Middle frontal gyrus (tissue), 1 donor: ENCODE data around the gene SYCE3.
A peak's percentile ranks its signal among the peaks of the same experiment; 100 is the strongest.

Experiments
- DNase-seq: peaks from one replicate; pipeline ENCODE4 v3.0.0-alpha.2; 2015; ENCODE audit warnings: low spot score; ENCODE audit errors: extremely low spot score

SYCE3 gene

DNA sequence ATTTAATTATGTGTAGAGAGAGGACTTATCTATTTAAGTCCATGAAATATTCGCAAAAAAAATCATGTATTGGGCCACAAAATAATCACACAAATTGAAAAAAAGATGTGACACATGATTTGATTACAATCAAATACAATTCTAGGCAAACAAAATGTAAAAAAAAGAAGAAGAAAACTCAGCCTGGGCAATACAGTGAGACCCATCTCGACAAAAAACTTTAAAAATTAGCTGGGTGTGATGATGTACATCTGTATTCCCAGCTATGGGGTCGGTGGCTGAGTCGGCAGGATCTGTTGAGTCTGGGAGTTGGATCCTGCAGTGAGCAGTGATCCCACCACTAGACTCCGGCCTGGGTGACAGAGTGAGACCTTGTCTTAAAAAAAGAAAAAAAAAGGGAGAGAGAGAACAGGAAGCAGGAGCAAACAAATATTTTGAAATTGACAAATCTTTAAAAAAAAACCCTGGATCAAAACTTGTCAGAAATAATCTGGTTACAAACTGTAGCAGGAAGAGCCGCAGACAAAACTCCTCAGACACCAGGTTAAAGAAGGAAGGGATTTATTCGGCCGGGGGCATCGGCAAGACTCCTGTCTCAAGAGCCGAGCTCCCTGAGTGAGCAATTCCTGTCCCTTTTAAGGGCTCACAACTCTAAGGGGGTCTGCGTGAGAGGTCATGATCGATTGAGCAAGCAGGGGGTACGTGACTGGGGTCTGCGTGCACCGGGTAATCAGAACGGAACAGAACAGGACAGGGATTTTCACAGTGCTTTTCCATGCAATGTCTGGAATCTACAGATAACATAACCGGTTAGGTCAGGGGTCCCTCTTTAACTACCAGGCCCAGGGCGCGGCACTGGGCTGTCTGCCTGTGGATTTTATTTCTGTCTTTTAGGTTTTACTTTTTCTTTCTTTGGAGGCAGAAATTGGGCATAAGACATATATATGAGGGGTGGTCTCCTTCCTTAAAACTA, 29.6 kb downstream of the SYCE3 start:
- DNase-seq = no peak

DNA sequence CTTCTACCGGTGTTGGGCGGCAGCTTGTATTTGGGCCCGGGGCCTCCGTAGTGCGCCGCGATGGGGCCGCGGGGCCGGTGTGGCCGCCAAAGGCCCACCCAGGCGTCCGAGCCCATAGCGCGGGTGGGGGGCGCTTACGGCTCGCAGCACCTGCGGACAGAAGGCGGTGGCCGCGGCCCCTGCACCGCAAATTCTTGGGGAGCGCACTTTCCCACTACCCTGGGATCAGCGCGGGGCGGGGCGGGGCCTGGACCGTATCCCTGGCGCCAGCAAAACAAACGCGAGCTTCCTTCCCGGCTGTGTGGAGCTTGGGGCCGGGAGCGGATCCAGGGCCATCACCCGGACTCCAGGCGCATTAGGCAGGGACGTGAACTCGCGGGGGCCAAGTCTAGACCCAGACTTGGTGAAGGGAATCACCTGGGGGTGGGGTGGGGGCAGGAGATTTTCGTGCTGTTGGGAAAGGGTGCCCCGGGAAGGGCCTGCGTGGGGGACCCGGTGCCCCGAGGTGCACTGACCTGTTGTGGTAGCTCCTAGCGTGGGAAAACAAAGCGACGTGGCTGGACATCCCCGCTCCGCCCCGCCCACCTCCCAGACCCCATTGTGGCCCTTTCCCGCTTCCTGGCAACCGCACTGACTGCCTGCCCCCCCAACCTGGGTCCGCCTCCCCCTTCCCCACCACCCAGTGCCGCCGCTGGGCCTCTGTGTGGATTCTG, 30.6 kb downstream of the SYCE3 start:
- DNase-seq = no peak

DNA sequence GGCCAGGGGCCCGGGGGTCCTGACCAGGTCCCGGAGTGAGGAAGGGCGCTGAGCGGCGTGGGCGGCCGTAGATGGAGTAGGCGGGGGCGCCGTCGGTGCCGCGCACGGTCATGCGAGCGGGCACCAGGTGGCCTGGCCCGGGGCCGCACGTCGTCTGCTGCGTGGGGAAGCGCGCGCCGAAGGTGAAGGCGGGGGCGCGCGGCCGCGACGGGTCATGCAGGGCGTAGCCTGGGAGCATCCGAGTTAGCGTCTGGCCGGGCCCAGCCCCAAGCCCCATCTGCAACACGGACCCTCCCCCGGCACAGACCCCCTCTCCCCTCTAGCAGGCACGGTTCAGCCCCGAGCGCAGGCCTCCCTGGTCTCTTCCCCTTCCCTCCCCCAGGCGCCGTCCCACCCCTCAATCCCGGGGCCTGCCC, 31.2 kb downstream of the SYCE3 start:
- no peak for DNase-seq

DNA sequence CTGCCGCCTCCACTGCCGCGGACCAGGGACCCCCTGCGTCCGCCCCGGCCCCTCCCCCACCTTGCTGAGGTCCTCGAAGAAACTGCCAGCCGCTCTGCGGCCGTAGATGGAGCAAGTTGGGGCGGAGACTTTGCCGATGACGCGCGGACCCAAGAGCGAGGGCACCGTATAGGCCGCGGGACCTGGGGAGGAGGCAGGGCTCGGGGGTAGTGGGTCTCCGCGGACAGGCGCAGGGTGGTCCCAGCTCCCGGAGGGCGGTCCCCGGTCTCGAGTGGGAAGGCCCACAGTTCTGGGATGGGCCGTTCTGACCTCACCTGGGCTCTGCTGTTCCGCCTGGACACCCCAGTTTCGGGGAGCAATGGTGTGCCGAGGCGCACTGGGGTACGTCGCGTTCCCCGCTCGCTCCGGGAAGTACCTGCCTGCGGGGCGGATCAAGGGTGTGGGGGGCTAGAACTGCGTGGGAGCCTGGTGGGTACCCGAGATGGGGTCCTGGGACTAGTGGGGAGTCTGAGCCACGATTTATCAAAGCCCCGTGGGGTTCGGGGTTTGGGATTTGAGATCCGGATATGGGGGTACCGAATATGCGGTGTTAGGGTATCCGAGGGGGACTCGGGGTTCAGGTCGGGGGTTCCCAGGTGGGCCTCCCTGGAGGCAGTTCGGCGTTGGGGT, 31.7 kb downstream of the SYCE3 start:
- no peak for DNase-seq

DNA sequence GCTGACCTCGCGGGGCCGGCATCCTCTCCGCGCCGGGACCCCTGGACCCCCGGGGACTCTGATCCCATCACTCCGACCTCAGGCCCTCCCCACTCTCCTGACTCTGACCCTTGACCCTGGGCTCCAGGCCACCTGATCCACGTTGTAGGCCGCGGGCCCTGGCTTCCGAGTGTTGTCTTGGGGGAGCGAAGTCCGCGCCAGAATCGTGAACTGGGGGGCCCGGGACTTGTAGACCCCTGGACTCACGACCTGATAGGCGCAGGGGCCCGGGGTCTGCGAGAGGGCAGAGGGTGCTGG, 32.2 kb downstream of the SYCE3 start:
- DNase-seq = no peak

DNA sequence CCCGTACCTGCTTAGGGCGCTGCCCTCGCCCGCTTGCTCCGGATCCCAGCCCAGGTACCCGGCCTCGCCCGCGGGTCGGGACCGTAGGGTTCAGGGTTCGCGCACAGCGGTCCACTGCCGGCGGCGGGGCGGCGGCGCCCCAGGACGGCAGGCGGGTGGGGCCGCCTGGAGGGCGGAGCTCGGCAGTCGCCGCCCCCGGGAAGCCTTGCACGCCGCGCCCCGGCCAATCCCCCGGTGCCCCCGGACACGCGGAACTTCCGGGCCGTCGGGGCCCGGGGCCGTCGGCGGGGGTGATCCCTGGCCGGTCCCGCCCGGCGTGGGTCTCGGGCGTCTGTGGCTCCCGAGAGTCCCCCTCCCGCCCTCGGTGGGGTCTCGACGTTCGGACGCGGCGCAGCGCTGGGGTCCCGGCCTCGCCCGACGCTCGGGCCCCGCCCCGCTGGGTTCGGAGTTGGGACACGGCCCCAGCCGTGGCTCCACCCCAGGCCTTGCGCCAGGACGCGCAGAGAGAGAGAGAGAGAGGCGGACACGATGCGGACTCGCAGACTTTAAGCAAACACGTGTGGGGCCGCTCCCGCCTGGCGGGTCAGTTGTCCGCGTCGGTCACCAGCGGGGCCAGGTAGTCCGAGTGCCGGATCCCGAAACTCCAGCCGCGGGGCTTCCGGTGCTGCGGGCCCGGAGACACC, 32.7 kb downstream of the SYCE3 start, which contains the start of gene TYMP:
TYMP (minus strand) TSS at position 116 of the 683 bp plus-strand sequence. CDS start 303 bp downstream, outside the sequence.
- no peak for DNase-seq

DNA sequence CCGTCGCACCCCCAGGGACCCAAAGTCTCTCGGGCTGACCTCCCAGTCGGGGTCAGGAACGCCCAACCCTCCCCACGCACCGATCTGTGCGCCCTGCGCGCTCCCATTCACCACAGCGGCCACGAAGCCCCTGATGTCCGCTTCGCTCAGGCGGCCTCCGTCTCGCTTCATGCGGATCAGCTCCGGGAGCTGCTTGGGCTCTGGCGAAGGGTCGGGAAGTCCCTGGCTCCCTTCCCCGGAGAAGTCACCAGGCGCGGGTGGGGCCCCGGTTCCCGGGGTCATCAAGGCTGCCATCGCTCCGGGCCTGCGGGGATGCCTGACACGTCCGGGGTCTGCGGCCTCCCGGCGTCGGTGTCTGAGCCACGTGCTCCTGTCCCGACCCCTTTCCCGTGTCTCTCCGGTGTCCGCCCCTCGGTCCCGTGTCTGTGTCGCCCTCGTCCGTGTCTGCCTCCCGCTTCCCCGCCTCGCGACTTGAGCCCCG, 33.3 kb downstream of the SYCE3 start:
- DNase-seq = no peak

DNA sequence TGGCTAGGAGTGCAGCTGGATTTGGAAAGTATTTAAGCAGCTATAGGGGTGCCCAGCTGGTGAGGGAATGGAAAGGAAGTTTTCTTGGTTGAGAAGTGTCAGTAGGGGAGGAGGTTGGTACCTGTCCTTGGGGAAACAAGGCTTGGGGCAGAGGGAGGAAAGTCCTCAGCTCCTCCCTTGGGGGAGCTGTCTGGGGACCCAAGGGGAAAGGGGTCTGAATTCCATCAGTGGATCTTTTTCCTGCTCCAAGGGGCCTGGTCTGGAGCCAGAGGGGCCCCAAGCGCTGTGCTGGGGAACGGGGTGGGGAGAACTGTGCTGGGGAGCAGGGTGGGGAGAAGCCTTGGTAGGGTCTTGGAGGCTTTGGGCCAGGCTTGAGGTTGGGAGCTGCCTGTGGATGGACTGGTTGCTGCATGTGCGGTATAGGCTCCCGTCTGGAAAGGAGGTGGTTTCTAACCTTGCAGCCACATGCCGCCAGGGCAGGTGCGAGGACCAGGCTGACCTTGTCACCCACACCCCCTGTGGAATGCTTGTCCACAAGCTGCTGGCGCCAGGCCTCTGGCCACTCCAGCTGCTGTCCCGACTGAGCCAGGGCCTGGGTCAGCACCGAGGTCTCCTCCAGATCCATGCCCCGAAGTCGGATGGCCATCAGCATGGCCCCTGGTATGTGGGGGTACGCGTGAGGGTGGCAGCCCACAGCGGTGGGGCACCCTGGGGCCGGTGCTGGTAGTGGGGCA, 33.9 kb downstream of the SYCE3 start:
- DNase-seq = no peak

DNA sequence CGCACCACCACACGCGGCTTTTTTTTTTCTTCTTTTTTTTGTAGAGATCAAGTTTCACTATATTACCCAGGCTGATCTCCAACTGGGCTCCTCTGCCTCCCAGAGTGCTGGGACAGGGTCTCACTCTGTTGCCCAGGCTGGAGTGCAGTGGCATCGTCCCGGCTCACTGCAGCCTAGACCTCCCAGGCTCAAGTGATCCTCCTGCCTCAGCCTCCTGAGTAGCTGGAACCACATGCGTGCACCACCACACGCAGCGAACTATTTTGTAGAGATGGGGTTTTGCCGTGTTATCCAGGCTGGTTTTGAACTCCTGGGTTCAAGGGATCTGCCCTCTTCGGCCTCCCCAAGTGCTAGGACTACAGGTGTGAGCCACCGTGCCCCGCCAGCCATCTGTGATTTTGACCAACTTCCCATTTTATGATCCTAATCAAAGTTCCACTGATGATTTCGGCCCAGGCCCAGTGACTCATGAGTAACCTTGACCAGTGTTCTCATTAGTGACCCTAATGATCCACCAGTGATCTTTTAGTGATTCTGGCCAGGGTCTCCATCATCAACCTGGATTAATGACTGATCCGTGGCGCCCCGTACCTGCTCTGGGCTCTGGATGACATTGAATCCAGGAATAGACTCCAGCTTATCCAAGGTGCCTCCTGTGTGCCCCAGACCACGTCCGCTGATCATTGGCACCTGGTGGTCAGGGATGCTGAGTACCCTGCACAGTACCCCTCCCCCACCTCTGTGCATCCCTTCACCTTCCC, 34.6 kb downstream of the SYCE3 start:
- DNase-seq = no peak

DNA sequence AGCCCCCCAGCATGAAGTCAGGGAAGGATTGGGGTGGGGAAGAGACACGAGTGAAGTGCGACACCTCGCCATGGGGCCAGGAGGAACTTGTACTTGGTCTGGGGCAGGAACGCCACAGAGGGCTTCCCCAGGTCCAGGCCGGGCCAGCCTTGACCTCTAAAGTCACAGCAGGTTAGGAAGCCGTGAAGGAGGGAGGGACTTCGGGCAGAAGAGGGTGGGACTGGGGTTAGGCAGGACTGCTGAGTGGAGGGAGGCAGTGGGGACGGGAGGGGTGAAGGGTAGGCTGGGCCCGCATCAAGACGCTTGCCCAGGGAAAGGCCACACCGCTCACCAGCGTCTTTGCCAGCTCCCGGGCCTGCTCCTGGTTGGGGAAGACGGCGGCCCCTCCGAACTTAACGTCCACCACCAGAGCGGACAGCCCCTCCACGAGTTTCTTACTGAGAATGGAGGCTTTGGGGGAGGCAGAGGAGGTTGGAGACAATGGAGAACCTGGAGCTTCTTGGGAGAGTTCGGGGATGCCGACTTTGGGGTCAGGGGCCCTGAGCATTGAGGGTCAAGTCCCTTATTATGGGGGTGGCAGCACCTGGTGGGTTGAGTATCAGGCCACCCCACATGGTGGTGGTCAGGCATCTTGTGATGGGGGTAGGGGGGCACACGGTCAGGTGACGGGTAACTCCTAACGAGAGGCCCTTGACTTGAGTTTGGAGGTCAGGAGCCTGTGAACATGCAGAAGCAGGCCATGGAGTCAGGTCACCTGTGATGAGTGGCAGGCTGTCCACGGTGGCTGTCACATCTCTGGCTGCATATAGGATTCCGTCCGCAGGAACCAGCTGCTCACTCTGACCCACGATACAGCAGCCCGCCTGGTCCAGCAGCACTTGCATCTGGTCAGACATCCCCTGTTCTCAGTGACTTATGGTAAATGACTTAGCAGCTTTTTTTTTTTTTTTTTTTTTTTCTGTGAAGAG, 35.6 kb downstream of the SYCE3 start:
- DNase-seq = no peak

DNA sequence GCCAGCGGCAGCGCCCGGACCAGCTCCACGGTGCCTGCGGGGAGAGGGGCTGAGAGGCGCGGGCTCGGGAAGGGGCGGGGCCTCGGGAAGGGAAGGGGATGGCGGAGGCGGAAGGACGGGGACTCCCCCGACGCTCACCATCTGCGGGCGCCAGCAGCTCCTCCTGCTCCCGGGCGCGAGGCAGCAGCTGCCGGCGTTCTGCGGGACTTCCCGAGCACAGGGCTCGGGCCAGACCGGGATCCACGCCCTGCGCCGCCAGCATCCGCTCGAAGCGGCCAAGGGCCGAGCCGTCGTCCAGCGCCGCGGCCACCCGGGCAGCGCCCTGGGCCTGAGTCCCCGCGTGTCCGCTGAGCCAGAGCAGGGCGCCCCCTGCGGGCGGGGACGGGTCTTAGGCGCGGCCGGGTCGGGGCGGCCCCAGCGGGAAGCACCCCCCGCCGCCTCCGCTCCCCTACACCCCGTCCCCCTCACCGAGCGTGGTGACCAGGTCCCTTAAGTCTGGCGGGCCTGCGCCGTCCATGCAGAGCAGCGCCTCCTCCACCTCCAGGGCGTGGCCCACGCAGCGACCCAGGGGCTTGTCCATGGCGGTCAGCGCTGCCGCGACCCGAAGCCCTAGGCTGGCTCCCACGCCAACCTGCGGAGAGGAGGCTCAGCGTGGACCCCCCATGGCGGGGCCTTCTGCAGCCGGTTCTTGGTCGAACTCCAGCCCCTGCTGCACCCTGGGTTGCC, 36.4 kb downstream of the SYCE3 start:
- no peak for DNase-seq

DNA sequence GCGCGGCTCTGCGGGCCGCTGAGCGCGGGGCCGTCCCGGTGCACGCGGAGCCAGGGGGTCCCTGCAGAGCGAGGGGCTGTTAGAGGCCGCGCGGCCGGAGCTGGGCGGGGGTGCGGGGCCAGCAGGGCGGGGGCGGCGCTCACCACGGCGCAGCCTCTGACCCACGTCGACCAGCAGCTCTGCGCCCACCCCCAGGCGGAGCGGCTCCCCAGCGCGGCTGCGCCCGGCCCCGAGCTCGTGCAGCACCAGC, 36.9 kb downstream of the SYCE3 start:
- DNase-seq = no peak

DNA sequence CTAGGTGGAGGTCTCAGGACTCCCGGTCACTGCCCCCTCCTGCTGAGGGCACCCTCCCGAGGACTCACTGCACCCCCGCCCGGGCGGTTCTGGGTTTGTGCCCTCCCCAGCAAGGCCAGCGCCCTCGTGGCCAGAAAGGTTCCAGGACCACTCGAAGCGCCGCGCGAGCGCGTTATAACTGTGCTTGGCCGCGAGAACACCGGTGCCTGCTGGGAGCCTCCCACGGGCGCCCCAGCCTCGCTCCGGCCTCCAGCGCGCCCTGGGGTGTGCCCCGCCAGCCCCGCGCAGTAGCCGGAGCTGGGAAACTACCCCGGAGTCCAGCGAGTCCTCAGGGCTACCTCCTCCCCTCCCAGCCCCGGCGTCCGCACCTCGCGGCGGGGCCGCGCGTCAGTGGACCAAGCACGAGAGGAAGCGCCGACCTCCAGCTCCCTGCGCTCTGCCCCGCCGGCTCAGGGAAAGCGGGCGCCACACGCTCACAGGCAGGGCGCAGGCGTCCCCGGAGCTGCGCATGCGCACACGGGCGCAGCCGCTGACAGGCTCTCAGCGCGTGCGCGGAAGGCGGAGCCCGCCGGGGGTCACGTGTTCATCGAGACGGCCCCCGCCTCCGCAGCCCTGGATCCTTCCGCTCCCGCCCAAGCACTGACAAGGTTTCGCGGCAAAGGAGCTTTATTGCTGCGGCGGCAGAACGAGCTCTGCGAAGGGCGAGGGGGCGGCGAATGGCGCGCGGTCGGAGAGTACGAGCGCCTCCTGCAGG, 37.4 kb downstream of the SYCE3 start, which contains the start of gene SCO2:
SCO2 (minus strand) TSS at position 495 of the 754 bp plus-strand sequence. CDS start 1,187 bp downstream, outside the sequence.
- DNase-seq = peak; percentile 96

DNA sequence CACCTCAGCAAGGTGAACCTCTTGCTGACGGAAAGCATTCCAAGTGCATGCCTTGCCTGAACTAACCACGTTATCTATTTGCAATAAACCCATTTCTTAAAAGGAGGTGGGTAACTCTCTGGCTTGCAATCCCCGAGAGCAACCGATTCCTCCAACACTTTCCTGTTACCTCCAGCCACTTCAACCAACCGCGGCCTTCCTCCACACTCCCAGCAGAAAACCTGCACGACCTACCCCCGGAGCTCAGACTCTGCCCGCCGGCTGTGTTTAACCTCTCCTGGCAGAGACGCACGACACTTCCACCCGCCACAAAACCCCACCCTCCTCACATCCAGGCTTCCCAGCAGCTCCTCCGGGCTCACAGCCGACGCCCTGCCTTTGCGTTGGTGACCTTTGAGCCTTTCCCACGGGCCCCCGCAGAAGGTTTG, 38.0 kb downstream of the SYCE3 start:
- no peak for DNase-seq

DNA sequence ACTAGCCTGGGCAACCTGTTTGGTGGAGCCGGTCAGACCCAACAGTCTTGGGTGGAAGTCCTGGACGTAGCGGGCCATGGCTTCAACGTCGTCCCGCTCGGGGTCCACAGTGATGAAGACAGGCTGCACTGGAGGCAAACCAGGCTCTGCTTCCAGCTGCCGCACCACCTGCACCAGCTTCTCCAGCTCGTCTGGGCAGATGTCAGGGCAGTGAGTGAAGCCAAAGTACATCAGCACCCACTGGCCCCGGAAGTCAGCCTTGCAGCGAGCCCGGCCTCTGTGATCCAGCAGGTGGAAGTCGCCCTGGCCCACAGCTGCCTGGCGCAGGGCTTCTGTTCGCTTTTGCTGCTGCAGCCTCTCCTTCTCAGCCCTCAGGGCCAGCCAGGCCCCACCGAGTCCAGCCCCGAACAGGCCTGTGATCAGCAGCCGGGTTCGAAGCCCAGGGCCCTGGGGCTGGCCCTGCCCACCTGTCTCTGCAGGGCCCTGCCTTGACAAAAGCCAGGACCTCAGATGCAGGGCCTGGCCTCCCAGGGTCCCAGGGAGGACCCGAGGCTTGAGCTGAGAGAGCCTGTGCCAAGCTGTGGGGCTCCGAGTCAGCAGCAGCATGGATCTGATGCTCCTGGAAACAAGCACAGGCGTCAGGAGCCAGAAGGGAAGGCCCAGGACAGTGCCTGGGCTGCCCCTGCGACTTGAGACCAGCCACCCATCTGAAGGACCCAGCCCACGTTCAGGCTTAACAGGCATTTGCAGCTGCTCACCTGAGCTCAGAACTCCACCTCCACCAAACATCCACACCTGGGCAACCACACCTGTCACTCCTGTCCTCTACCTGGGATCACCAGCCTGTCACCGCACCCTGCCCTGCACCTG, 38.7 kb downstream of the SYCE3 start:
- DNase-seq = no peak

DNA sequence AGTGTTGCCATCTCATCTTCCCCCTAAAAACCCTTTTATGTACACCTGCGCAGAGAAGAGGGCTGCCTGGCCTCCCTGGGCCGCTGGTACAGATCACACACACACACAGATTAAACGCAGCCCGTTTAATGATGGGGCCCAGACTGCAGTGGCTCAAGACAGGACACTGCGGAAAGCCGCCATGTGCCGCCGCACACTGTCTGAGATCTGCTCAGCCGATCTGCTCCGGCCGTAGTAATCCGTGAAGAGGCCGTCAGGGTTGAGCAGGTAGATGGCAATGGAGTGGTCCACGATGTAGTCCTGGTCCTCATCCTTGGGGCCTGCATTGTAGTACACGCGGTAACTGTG, 39.3 kb downstream of the SYCE3 start:
- no peak for DNase-seq
